Astrocyte (in vitro differentiated cells and primary cell): Measurements from ENCODE around the gene PNMT. TPM values are rescaled to one million over a fixed set of nuclear protein-coding genes. Genes with fewer than 3 reads are reported as not detected.

Experiments
- DNase-seq: peaks from one replicate; pipeline ENCODE4 v3.0.0-alpha.2; 2010; ENCODE audit warnings: low read depth
- FAIRE-seq: peaks from 2 replicates; lab custom pipeline; 2011; peaks lifted over from hg19 to GRCh38; lab: Jason Lieb, UNC
- H2AFZ ChIP-seq: 2 replicates; pipeline ENCODE4 v1.6.0; 2012; ENCODE audit warnings: low read depth, low read length, inconsistent platforms
- H3K27ac ChIP-seq: 2 replicates; pipeline ENCODE4 v1.5.1; 2011; ENCODE audit warnings: low read depth, low read length, inconsistent platforms
- H3K27me3 ChIP-seq: 2 replicates; pipeline ENCODE4 v1.6.0; 2011; ENCODE audit warnings: low read length, inconsistent platforms; ENCODE audit not compliant: insufficient read depth
- H3K36me3 ChIP-seq: 2 replicates; pipeline ENCODE4 v1.5.1; 2011; ENCODE audit warnings: low read length, inconsistent platforms; ENCODE audit not compliant: insufficient read depth
- H3K4me1 ChIP-seq: 2 replicates; pipeline ENCODE4 v1.5.1; 2011; ENCODE audit warnings: low read length, inconsistent platforms; ENCODE audit not compliant: insufficient read depth
- H3K4me2 ChIP-seq: 2 replicates; pipeline ENCODE4 v1.6.0; 2012; ENCODE audit warnings: low read length, inconsistent platforms
- H3K4me3 ChIP-seq: 2 replicates; pipeline ENCODE4 v1.5.1; 2011; ENCODE audit warnings: low read depth, mild to moderate bottlenecking, low read length, inconsistent platforms; ENCODE audit not compliant: insufficient read depth
- H3K79me2 ChIP-seq: 2 replicates; pipeline ENCODE4 v1.6.0; 2012; ENCODE audit warnings: mild to moderate bottlenecking, low read length, inconsistent platforms; ENCODE audit not compliant: insufficient read depth
- H3K9ac ChIP-seq: 2 replicates; pipeline ENCODE4 v1.6.0; 2012; ENCODE audit warnings: mild to moderate bottlenecking, low read length, inconsistent platforms
- H3K9me3 ChIP-seq: 2 replicates; pipeline ENCODE4 v1.5.1; 2012; ENCODE audit warnings: low read depth, mild to moderate bottlenecking, low read length, inconsistent platforms; ENCODE audit not compliant: insufficient read depth
- H4K20me1 ChIP-seq: 2 replicates; pipeline ENCODE4 v1.6.0; 2012; ENCODE audit warnings: low read length, inconsistent platforms; ENCODE audit not compliant: insufficient read depth
- H3K27ac Mint-ChIP-seq: one replicate; pipeline ENCODE4 v1.8.0; 2021; ENCODE audit warnings: mild to moderate bottlenecking, mixed read lengths; ENCODE audit not compliant: unreplicated experiment
- H3K27me3 Mint-ChIP-seq: one replicate; pipeline ENCODE4 v1.8.0; 2021; ENCODE audit warnings: low read depth, mixed read lengths; ENCODE audit not compliant: unreplicated experiment
- H3K36me3 Mint-ChIP-seq: one replicate; pipeline ENCODE4 v1.8.0; 2021; ENCODE audit warnings: low read depth, mixed read lengths; ENCODE audit not compliant: unreplicated experiment
- H3K4me1 Mint-ChIP-seq: one replicate; pipeline ENCODE4 v1.8.0; 2021; ENCODE audit warnings: low read depth, mixed read lengths; ENCODE audit not compliant: unreplicated experiment
- H3K4me3 Mint-ChIP-seq: one replicate; pipeline ENCODE4 v1.8.0; 2021; ENCODE audit warnings: mild to moderate bottlenecking, moderate library complexity, mixed read lengths; ENCODE audit not compliant: unreplicated experiment
- H3K9me3 Mint-ChIP-seq: one replicate; pipeline ENCODE4 v1.8.0; 2021; ENCODE audit warnings: mild to moderate bottlenecking, mixed read lengths; ENCODE audit not compliant: unreplicated experiment
- CTCF ChIP-seq: IDR thresholded peaks from 2 replicates; pipeline ENCODE4 v1.5.1; 2011; ENCODE audit warnings: low read depth, mild to moderate bottlenecking, inconsistent platforms, low read length, moderate library complexity; ENCODE audit not compliant: insufficient read depth
- EZH2 ChIP-seq: IDR thresholded peaks from 2 replicates; pipeline ENCODE4 v1.6.1; 2012; ENCODE audit warnings: mild to moderate bottlenecking, low read length, inconsistent platforms; ENCODE audit not compliant: insufficient read depth
- total RNA-seq: library from RNA; stranded (reverse); gene quantifications from 2 replicates; pipeline ENCODE4 v1.2.1, GENCODE V29; 2021

Gene PNMT
- total RNA-seq, 1 donor from 2014 or later, result 0.59 TPM

- H3K9me3 Mint-ChIP-seq, result no peaks in the 10 kb centered on the region
- Histone ChIP-seq H3K9ac (no peak overlapping the region), H3K4me2 (peak overlapping the region; percentile 81), H3K27ac (no peak overlapping the region), H3K9me3 (no peaks in the 10 kb centered on the region), H3K4me3 (no peak overlapping the region), H3K4me1 (peaks cover 5% of the 10 kb centered on the region), H3K79me2 (no peaks in the 10 kb centered on the region), H4K20me1 (peaks cover 16% of the 10 kb centered on the region), H3K27me3 (peaks cover 34% of the 10 kb centered on the region), H2AFZ (no peak overlapping the region), H3K36me3 (no peaks in the 10 kb centered on the region)
- peaks cover 32% of the 10 kb centered on the region for H3K27me3 Mint-ChIP-seq
- H3K36me3 Mint-ChIP-seq, result no peaks in the 10 kb centered on the region
- peaks cover 7% of the 10 kb centered on the region for H3K4me1 Mint-ChIP-seq
- no peak overlapping the region for H3K4me3 Mint-ChIP-seq
- no peak overlapping the region for H3K27ac Mint-ChIP-seq
- TF ChIP-seq EZH2, result peak; percentile 43
- no peak for TF ChIP-seq CTCF
- FAIRE-seq, result no peak
- no peak for DNase-seq
Measured at GRCh38 chr17:39667262-39667944, 850 bp upstream of the PNMT start.

- no peak overlapping the region for H3K4me3 Mint-ChIP-seq
- H3K4me2 ChIP-seq, result no peak overlapping the region
- DNase-seq, result no peak
- peaks cover 44% of the 10 kb centered on the region for H3K27me3 Mint-ChIP-seq
- FAIRE-seq, result no peak
- no peaks in the 10 kb centered on the region for H3K36me3 Mint-ChIP-seq
- H4K20me1 ChIP-seq, result no peaks in the 10 kb centered on the region
- H3K79me2 ChIP-seq, result no peaks in the 10 kb centered on the region
- H3K4me1 Mint-ChIP-seq, result peaks cover 3% of the 10 kb centered on the region
- H3K4me1 ChIP-seq, result peaks cover 5% of the 10 kb centered on the region
- H3K9me3 Mint-ChIP-seq, result no peaks in the 10 kb centered on the region
- H3K36me3 ChIP-seq, result no peaks in the 10 kb centered on the region
- no peak overlapping the region for H3K27ac ChIP-seq
- H2AFZ ChIP-seq, result no peak overlapping the region
- H3K27me3 ChIP-seq, result peaks cover 34% of the 10 kb centered on the region
- no peak overlapping the region for H3K4me3 ChIP-seq
- no peak overlapping the region for H3K27ac Mint-ChIP-seq
- TF ChIP-seq EZH2, result no peak
- H3K9me3 ChIP-seq, result no peaks in the 10 kb centered on the region
- no peak overlapping the region for H3K9ac ChIP-seq
Measured at GRCh38 chr17:39669897-39670735, 1.9 kb downstream of the PNMT start.

GRCh38 chr17:39670746-39671145, 2.5 kb downstream of the PNMT start:
- no peak for DNase-seq
- H3K4me1 Mint-ChIP-seq, result peaks cover 5% of the 10 kb centered on the region
- H3K27ac Mint-ChIP-seq, result no peak overlapping the region
- H3K9me3 Mint-ChIP-seq, result no peaks in the 10 kb centered on the region
- H3K27ac ChIP-seq, result no peak overlapping the region
- H2AFZ ChIP-seq, result no peak overlapping the region
- no peaks in the 10 kb centered on the region for H3K36me3 Mint-ChIP-seq
- H3K4me1 ChIP-seq, result peaks cover 5% of the 10 kb centered on the region
- H4K20me1 ChIP-seq, result no peaks in the 10 kb centered on the region
- H3K4me2 ChIP-seq, result no peak overlapping the region
- no peak overlapping the region for H3K9ac ChIP-seq
- H3K27me3 Mint-ChIP-seq, result peaks cover 48% of the 10 kb centered on the region
- H3K9me3 ChIP-seq, result no peaks in the 10 kb centered on the region
- no peak overlapping the region for H3K4me3 ChIP-seq
- H3K4me3 Mint-ChIP-seq, result no peak overlapping the region
- TF ChIP-seq CTCF (no peak), EZH2 (no peak)
- H3K36me3 ChIP-seq, result no peaks in the 10 kb centered on the region
- H3K27me3 ChIP-seq, result peaks cover 34% of the 10 kb centered on the region
- H3K79me2 ChIP-seq, result no peaks in the 10 kb centered on the region
- no peak for FAIRE-seq
